GM12892 (cell line): Measurements from ENCODE around the gene MYO7B.

ENCODE experiments used
- POLR2A ChIP-seq: IDR thresholded peaks from 2 replicates; pipeline ENCODE4 v1.6.1; 2011; ENCODE audit warnings: low read depth, low read length, control low read depth
- TAF1 ChIP-seq: IDR thresholded peaks from 2 replicates; pipeline ENCODE4 v1.6.1; 2011; ENCODE audit warnings: low read depth, mild to moderate bottlenecking, control low read depth, low read length, borderline replicate concordance

DNA sequence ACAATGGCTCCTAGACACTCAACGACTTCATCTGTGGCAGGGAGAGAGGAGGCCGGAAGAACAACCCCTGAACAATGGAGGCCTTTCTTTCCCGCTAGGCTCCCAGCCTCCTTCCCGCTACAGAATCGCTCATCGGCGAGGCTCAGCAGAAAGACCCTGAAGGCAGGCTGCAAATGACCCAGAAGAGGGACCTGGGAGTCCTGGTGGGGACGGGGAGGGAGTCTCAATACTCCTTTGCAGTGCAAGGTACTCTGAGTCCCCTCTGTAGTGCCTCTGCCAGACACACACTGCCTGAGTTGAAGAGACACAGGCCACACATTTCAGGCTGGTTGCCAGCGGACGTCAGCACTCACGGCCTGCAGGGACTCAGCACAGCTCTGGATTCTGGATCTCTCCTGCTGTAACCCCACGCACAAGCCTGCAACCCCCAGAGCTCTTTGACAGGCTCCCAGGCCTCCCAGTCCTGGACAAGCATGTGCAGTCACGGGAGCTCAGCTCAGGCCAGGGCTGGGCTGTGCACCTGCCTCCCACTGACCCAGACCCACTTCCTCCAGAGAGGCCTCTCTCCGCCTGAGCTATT, 116.6 kb downstream of the MYO7B start:
- no peak for TF ChIP-seq POLR2A
- TF ChIP-seq TAF1 = no peak
